ENCODE results near the gene NEO1.

Gene NEO1

GRCh38 chr15:73226093-73226814 lies 174.0 kb downstream of the NEO1 start:
- DNase-seq: no peak

GRCh38 chr15:73227433-73228056 lies 175.3 kb downstream of the NEO1 start:
- no peak for DNase-seq

- DNase-seq: no peak
Observed at GRCh38 chr15:73228128-73228646, 175.9 kb downstream of the NEO1 start.

GRCh38 chr15:73231661-73232419 lies 179.6 kb downstream of the NEO1 start:
- no peak for DNase-seq

GRCh38 chr15:73232776-73233175 lies 180.5 kb downstream of the NEO1 start:
- no peak for DNase-seq

GRCh38 chr15:73233623-73234022 lies 181.4 kb downstream of the NEO1 start:
- no peak for DNase-seq

- DNase-seq: no peak
Observed at GRCh38 chr15:73237910-73238309, 185.6 kb downstream of the NEO1 start.

- DNase-seq: no peak
Observed at GRCh38 chr15:73239564-73240215, 187.4 kb downstream of the NEO1 start.

GRCh38 chr15:73240866-73241499 lies 188.7 kb downstream of the NEO1 start:
- no peak for DNase-seq

- DNase-seq: no peak
Observed at GRCh38 chr15:73244333-73244732, 192.1 kb downstream of the NEO1 start.

GRCh38 chr15:73246439-73246838 lies 194.2 kb downstream of the NEO1 start:
- DNase-seq: no peak

GRCh38 chr15:73246898-73247297 lies 194.6 kb downstream of the NEO1 start:
- no peak for DNase-seq

- DNase-seq: no peak
Observed at GRCh38 chr15:73247331-73247730, 195.1 kb downstream of the NEO1 start.

GRCh38 chr15:73249499-73249898 lies 197.2 kb downstream of the NEO1 start:
- no peak for DNase-seq

GRCh38 chr15:73254598-73254997 lies 202.3 kb downstream of the NEO1 start:
- no peak for DNase-seq

GRCh38 chr15:73258271-73259108 lies 206.2 kb downstream of the NEO1 start:
- DNase-seq: no peak

GRCh38 chr15:73264881-73265280 lies 212.6 kb downstream of the NEO1 start:
- no peak for DNase-seq

GRCh38 chr15:73265536-73266153 lies 213.4 kb downstream of the NEO1 start:
- DNase-seq: no peak

GRCh38 chr15:73268457-73268856 lies 216.2 kb downstream of the NEO1 start:
- no peak for DNase-seq

GRCh38 chr15:73270366-73271097 lies 218.3 kb downstream of the NEO1 start:
- no peak for DNase-seq

All from SIG-M5 (cell line).